Measurements from ENCODE around the gene GLRX3.
A peak's percentile ranks its signal among the peaks of the same experiment; 100 is the strongest.
"Not testable (repeated sequence)": the region's sequence is repeated elsewhere in the genome, so short reads cannot be mapped to it uniquely, and the experiment has no call there.

Gene GLRX3

DNA sequence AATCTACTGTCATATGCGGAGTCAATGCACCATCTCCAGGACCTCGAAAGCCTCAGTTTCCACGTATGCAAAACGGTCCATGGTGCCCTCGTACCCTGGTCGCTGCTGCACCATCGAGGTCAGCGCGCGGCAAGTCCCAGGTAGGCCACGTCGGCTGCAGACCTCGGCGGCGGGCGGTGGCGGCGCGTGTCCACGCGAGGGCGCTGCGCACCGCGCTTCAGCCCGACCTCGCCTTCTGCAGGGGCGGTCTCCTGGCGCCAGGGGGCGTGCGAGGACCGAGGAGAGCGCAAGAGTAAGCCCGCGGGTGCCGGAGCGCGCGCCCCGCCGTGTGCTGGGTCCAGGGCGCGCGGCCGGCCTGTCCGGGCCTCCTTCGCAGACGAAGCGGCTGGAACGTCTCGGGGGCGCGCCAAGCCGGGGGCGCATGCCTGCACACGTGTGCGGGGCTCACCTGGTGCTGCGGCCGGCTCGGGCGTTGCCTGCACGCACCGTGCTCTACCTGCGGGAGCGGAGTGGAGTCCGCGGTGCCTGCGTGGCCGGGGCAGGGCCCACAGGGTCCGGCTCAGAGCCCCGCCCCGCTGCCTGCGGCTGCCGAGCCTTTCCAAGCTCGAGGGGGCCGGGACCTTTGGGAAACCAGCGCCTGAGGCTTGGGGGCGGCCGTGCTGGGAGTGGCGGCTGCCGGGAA lies 54.0 kb downstream of the GLRX3 start:
- peak; percentile 11 to 59 for DNase-seq

DNA sequence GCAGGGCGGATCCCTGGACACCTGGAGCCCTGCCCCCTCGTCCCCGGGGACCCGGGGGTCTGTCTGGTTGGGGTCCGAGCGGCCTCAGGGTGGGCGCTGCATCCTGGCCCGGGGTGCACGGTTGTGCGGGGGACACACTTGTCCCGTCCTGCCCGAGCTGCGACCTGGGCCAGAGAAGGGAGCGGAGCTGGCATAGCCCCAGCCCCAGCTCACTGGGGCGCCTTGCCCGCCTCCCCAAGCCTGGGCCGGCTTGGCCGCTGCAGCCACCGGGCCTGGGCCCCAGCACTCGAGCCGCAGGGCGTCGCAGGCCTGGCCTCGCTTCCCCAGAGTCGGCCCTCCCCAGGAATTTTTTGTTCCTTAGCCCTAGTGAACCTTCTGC lies 54.5 kb downstream of the GLRX3 start:
- DNase-seq, result no peak

DNA sequence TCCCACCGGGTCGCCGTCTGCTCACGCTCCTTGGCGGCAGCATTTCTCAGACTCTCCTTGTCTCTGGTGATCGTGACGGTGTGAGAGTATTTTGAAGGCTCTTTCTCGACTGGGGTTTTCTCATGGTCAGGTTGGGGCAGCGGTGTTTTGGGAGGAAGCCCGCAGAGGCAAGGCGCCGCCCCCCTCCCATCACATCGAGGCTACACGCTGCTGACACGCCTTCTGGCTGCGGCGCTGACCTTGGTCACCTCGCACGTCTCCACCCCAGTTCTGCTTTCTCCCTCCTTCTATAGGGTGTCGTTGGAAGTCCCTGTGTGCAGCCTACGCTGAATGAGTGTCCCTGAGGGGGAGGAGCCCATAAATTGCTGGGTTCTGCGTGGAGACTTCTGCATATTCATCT lies 55.2 kb downstream of the GLRX3 start:
- DNase-seq, result no peak

DNA sequence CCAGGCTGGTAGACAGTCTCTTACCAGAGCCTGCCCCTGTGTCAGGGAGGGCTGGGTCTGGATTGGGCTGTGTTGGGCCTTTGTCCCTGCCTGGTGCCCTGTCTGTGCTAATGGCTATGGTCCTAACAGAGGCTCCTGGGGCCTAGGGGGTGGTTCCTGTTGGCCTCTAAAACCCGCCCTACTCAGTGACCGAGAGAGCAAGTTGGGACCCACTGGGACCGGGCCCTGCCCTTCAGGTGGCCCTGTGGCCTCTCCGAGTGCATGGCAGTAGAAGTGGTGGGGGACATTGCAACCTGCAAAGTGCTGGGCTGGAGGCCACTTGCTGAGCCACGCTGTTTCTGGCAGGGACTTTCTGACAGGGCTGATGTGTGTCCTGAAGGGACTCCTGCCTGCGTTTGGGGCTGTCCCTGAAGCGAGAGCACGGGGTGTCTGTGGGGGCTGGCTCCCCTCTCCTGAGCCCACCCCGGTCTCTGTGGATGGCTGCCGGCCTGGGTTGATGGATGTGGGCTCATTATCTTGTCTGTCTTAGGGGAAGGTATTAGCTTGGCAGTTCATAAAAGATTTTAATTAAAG lies 56.2 kb downstream of the GLRX3 start:
- DNase-seq, result no peak

DNA sequence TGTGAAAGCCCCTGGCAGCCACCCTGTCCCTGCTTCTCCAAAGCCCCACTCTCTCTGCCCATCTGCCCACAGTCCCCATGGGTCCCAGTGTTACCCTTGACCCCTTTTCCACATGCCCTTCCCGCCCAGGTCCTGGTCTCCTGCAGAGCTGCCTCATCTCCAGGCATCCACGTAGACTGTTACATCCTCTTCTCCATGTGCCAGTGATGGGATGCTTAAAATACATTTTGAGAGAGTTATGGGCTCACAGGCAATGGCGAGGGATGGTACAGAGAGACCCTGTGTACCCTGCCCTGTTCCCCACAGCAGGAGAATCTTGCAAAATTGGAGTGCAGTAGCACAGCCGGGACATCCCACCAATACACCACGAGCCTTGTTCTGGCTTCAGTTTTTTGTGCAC lies 56.8 kb downstream of the GLRX3 start:
- DNase-seq, result no peak

DNA sequence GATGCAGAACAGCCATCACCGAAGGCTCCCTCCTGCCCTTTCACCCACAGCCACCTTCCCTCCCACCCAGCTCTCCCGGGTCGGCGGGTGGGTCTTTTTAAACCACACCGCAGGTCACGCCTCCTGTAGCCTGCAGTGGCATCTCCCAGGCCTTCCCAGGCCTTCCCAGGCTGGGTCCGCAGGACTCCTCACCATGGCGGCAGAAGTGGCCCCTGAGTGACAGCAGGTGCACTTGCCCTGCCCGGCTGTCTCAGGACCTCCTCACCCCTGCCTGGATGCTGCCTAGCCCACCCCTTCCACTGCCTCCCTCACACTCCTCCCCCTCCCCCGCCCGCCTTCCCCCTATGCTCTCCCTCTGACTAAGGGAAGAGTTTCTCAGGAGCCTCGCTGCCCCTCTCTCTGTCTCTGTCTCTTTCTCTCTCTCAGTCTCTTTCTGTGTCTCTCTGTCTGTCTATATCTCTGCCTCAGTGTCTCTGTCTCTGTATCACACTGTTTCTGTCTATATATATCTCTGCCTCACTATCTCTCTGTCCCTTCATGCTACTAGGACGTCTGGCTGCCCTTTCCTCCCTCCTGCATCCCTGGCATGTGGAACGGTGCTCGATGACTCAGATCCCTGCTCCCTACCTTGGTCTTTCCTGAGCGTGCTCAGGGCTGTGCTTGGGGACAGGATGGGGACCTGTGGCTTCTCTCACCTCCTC lies 57.5 kb downstream of the GLRX3 start:
- no peak for DNase-seq

DNA sequence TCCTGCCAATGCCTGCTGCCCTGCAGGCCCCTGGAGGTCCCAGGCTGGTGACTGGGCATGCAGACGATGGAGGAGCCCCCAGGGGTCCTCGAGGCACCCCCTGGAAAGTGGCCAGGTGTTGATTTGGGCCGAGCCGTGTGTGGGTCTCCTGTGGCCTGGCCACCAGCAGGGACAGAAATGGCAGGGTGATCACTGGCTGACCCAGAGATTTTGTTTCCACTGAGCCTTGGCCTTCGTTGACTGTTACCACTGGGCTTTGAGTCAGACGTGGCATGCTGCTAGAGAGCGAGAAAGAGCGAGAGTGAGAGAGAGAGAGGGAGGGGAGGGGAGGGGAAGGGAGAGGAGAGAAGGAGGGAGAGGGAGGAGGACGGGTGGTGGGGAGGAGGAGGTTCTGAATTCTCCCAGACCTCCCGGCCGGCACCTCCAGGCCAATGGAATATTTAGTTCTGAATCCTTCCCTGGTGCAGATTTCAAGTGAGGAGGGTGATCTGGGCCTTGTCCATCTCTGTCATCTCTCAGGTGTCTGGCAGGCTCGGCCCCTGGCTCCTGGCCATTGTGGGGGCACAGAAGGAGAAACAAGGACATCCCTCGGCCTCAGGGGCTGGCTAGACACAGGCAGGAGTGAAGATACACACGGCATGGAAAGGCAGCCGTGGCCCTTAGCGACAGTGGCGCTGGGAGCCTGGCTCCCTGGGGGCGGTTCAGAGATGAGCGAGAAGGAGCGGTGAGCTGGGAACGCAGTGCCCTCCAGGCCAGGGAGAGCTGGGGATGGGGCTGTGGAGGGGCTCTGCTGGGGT lies 58.2 kb downstream of the GLRX3 start:
- no peak for DNase-seq

DNA sequence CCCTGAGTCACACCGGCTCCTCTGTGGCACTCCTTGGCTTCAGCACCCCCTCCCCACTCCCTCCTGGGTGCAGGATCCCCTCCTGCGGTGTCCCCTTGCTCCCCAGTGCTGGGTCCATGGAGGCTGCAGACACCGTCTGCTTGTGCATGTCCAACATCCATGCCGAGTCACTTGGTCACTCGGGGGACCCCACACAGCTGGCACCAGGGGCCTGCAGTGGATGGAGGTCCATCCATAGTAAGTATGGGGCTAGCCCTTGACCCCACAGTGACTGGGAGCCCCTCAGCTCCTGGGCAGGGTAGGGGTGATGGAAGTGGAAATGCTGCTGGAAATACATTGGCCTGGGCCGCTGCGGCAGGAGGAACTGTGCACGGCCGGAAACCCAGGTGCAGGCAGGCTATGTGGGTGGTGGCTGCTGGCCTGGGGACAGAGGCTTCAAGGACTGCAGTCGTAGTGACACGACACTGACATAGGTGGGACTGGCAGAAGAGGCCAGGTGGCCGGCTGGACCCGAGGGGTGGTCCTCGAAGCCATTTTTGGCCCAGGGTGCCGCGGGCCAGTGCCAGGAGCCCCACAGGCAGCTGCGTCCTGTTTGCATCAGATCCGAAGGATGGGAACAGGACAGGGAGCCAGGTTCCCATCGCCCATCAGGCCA lies 58.9 kb downstream of the GLRX3 start:
- DNase-seq, result no peak

DNA sequence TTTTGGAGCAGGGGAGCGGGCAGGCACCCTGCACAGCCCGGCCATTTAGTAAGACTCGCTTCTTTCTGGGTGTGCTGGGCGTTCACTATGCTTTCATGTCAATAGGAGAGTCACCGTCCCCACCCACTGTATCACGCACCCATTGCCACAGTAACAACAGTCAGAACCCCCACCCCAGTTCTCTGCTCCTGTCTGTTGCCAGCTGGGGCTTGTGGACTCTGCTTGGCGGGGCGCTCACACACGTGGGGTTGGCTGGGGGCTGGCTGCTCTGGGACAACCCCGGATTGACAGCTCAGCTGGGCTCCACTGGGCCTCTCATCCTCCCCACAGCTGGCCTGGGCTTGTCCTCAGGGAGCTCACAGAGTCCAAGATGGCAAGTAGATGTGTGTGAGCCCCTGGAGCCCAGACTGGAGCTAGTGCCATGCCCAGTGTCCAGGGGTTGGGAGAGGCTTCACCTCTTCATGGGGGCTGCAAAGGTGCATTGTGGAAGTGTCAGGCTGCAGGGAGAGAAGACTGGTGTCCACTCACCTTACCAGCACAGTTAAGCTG lies 59.6 kb downstream of the GLRX3 start:
- no peak for DNase-seq

DNA sequence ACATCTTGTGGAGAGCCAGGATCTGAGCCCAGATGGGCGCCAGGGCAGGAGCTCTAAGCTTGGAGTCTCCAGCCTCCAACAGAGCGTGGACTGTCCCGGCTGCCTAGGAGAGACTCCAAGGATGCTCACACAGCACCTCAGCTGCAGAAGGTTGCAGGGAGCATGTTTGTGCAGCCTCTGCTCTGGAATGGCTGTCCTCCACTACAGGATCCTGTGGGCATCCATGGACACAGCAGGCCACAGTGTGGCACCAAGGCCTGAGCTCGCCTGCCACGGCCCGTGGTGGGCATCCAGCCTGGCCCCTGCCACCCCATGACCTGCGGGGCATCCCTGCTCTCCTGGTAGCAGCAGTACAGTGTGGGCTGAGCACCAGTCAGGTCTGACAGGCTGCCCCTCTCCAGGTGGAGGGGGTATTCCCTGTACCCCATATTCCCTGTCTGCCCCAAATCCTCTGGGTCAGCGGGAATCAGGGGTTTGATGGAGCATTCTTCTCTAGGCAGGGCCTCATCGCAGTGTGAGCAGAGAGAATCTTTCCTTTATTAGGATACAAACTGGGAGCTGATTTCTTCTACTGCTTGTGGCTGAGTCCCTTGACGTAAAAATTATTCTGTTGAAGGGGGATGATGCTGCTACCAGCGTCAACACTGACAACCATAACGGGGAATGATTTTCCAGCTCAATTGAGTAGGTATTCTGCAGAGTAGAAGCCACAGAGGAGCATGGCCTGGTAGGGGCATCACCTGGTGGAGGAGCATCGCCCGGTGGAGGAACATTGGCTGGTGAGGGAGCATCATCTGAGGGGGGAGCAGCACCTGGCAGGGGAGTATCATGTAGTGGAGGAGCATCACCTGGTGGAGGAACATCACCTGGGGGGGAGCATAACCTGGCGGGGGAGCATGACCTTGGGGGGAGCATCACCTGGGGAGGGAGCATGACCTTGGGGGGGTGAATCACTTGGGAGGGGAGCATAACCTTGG lies 60.6 kb downstream of the GLRX3 start:
- no peak for DNase-seq

DNA sequence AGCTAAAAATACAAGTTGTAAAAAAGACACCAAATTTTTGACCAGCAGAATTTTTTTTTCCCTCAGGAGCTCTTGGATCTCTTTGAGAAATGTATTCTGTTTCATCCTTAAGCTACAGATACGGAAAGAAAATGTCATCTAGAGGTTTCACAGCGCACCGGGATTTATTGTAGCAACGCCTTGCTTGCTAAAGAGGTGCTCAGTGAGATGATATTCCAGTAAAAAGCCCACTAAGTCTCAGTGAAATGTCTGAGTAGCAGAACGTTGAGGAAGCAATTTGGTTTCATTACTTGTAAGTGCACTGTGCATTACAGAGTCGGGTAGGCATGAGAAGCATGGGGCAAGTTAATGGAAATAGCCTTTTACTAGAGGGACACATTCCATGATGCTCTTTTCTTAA lies 62.5 kb downstream of the GLRX3 start:
- DNase-seq, result no peak

DNA sequence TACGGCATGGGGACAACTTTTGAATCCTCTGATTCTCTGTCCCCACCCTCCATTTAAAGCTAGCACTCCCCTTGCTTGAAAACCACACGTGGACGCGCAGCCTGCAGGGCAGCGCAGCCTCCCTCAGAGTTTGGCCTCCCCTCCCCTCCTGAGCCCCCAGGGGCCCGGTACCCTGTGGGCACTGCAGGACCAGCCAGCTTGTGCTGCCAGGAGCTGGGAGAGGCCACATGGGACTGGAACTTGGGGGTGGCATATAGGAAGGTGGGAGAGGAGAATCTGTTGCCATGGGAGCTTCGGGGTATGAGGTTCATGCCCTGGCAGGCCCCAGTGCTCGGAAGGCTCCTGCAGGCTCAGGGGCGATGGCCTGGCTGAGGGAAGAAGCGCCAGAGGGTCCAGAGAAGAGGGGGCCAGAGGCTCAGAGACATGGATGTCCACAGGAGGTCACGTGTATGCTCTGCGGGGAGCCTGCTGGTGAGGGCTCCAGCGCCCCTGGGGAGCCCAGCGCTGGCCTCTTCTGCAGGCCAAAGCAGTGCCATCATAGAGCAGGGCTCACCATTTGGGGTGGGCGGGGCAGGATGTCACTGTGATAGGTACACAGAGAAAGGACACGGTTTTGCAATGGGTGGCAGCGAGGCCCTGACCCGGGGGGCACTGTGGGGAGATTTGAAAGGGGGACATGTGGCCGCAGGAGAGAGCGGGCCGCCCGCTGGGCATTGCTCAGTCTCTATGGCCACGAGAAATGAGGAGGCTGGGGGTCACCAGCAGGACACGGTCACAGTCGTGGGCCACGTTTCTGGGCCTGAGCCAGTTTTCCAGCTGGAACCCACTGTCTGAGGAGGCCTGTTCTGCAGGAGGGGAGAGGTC lies 64.2 kb downstream of the GLRX3 start:
- DNase-seq, result no peak

DNA sequence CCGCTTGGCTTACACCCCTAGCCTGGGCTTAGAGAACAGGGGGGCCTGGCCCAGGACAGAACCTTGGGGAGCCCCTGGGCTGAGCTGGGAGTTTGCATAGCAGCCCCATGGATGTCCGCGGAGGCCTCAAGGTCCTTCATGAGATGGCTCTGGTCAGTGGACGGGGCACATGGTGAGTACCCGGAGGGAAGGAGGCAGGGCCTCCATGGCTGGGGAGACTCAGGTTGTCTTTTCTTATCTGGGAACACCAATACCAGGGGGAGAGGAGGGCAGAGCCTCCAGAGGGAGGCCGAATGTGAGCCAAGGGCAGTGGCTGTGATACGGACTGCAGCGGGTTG lies 64.8 kb downstream of the GLRX3 start:
- no peak for DNase-seq

DNA sequence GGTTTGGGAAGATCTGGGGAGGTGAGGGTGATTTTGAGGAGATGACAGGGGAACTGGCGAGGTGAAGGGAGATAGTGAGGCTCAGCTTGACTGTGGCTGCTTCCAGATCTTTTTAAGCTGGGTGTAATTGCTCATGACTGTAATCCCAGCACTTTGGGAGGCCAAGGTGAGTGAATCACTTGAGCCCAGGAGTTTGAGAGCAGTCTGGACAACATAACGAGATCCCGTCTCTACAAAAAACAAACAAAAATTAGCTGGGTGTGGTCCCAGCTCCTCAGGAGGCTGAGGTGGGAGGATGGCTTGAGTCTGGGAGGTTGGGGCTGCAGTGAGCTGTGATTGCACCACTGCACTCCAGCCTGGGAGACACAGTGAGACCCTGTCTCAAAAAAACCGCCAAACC lies 66.0 kb downstream of the GLRX3 start:
- DNase-seq, result not testable (repeated sequence)

DNA sequence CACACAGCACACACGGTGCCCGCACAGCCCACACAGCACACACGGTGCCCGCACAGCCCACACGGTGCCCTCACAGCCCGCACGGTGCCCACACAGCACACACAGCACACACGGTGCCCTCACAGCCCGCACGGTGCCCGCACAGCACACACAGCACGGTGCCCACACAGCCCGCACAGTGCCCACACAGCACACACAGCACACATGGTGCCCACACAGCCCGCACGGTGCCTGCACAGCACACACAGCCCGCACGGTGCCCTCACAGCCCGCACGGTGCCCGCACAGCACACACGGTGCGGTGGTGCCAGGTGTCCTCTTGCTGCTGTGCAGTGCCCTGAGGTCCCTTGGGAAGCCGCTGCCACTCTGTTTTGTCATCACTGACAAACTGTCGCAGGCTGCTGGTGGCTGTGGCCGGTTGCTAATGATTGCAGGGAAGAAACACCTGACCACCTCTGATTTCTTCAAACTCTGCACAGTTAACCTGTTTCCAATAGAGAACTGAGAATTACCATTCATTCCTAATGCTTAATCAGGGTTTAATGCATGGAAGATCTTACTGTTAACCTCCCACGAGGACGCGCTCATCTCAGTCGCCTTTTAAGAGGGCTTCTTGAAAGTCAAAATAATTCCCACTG lies 66.9 kb downstream of the GLRX3 start:
- DNase-seq, result peak in 1 of 2 experiments; percentile 14

DNA sequence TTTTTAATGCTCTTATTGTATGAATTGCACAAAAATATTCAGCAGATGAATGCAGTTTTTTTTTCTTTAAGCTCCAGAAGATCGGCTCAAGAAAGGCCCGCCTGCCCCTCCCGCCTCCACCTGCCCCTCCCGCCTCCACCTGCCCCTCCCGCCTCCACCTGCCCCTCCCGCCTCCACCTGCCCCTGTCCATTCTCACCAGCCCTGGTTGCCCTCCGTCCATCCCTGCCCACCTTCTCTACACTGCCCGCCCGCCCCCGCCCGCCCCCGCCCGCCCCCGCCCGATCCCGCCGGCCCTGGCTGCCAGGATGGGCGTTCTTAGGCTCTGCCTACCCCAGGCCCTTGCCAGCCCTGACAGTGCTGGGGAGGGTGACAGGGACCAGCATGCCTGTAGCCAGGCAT lies 67.4 kb downstream of the GLRX3 start:
- DNase-seq, result no peak

DNA sequence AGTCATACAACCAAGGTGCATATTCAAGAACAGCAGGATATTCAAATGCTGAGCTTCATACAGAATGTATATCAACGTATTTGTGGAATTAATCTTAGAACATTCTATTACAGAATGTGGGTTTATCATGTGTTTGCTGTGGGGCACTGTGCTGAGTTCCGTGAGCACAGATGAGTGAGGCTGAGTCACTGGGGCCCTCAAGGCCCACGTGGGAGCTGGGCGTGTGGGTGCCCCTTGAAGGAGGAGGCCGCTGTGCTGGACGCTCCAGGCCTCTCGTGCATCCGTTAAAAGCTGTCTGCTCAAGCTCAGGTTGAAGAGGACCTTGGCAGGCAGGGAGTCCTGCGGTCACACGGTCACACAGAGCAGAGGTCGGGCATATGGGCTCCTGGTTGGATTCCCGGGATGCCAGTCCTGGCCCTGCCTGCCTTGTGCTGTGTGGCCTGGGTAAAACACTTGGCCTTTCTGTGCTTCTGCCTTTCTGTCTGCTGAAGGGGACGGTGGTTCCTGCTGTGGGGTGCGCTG lies 70.1 kb downstream of the GLRX3 start:
- no peak for DNase-seq

DNA sequence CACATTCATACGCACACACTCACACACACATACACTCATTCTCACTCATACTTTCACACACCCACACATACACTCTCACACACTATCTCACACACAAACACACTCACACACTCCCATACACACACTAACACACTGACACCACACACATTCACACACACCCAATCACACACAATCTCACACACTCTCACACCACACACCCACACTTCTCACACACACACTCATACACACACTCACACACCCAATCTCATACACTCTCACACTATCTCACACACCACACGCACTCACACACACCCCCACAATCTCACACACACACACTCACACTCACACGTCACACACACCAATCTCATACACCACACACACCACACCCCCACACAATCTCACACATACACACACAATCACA lies 71.0 kb downstream of the GLRX3 start:
- DNase-seq, result no peak

DNA sequence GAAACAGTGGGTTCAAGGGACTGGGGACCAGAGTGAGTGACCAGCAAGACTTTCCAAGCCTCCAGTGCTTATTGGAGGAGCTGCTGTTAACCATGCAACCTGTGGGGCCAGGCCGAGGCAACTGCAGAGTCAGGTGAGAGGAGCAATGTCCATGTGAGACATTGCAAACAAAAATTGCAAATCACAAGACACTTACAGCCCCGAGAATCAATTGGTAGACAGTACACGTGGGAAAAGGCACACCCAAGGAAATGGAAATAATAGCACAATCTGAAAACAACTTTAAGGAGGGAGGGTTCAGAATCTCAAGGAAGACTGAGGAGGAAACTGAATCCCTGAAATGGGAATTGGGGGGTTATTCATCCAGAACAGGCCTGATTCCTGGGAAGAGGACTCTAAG lies 72.6 kb downstream of the GLRX3 start:
- DNase-seq, result no peak

DNA sequence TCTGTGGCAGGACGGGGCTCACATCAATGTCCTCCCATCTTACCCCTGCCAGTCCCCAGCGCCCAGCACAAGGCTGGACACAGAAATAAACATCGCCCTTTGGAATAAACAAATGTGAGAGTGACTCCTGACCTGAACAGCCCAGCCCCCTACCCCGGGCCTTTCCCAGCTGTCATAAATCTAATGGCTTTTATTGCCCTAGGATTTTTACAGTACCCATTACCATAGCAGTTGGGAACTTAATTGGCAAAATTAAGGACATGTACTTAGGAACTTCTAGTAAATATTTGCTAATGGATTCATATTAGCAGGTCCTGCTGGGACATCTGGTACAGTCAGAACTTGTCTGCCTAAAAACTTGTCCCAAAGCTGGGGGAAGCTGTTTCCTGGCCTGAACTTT lies 76.6 kb downstream of the GLRX3 start:
- no peak for DNase-seq

All from NCI-H524 (cell line).